Neural cell (in vitro differentiated cells): ENCODE measurements around the gene SIL1.

ENCODE experiments used
- EP300 ChIP-seq: fragments of 450-650 bp; conservative IDR thresholded peaks from 2 replicates; pipeline ENCODE4 v1.6.1; 2014; ENCODE audit warnings: antibody characterized with exemption, mild to moderate bottlenecking, moderate library complexity; ENCODE audit not compliant: poor library complexity, severe bottlenecking
- EZH2 ChIP-seq: fragments of 200-600, 300-800 bp; shearing (Covaris generic), sonication (generic); IDR thresholded peaks from 2 replicates; pipeline ENCODE4 v1.6.1; 2014; ENCODE audit warnings: antibody characterized with exemption, low read length, borderline replicate concordance, mild to moderate bottlenecking; ENCODE audit not compliant: insufficient read depth, poor library complexity, severe bottlenecking
- MXI1 ChIP-seq: fragments of 450-650 bp; conservative IDR thresholded peaks from 2 replicates; pipeline ENCODE4 v1.6.1; 2014; ENCODE audit warnings: antibody characterized with exemption, mild to moderate bottlenecking; ENCODE audit not compliant: poor library complexity, severe bottlenecking
- POLR2AphosphoS5 ChIP-seq: IDR thresholded peaks from 2 replicates; pipeline ENCODE4 v1.6.1; 2012
- RAD21 ChIP-seq: fragments of 450-650 bp; conservative IDR thresholded peaks from 2 replicates; pipeline ENCODE4 v1.6.1; 2014; ENCODE audit warnings: antibody characterized with exemption, mild to moderate bottlenecking, moderate library complexity
- SMC3 ChIP-seq: fragments of 450-650 bp; conservative IDR thresholded peaks from 2 replicates; pipeline ENCODE4 v1.6.1; 2014; ENCODE audit warnings: antibody characterized with exemption, mild to moderate bottlenecking, moderate library complexity; ENCODE audit not compliant: poor library complexity
- TAF1 ChIP-seq: IDR thresholded peaks from 2 replicates; pipeline ENCODE4 v1.6.1; 2012; ENCODE audit warnings: low read depth
- TF ChIP-seq, protein P1 (sequence below): IDR thresholded peaks from 2 replicates; pipeline ENCODE4 v1.6.1; 2012; ENCODE audit warnings: borderline replicate concordance
- TF ChIP-seq, protein P2 (sequence below): fragments of 450-650 bp; IDR thresholded peaks from 2 replicates; pipeline ENCODE4 v1.5.1; 2014; ENCODE audit warnings: antibody characterized with exemption, mild to moderate bottlenecking, moderate library complexity; ENCODE audit not compliant: poor library complexity, severe bottlenecking

DNA sequence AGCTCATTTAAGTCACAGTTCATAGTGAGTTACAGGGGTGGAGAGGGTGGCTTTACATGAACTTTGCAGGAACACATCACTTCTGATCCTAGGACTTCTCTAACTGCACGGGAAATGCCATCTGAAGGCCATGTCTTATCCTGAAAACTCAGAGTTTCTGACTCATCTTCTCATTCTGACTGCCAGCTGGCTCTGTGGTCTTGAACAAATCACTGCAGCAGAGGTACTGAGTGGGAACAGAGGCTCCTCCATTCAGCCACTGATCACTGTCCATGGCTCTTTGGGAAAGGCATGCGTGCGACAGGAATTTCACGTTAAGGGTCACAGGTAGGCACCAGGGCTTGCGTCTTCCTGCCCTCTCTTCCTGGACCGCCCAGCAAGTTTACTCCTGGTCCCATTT, 208.4 kb downstream of the SIL1 start:
- TF ChIP-seq EZH2 (no peak), SMC3 (no peak), MXI1 (no peak), POLR2AphosphoS5 (no peak), TAF1 (no peak), EP300 (no peak), RAD21 (no peak)
- TF ChIP-seq, protein P1, sequence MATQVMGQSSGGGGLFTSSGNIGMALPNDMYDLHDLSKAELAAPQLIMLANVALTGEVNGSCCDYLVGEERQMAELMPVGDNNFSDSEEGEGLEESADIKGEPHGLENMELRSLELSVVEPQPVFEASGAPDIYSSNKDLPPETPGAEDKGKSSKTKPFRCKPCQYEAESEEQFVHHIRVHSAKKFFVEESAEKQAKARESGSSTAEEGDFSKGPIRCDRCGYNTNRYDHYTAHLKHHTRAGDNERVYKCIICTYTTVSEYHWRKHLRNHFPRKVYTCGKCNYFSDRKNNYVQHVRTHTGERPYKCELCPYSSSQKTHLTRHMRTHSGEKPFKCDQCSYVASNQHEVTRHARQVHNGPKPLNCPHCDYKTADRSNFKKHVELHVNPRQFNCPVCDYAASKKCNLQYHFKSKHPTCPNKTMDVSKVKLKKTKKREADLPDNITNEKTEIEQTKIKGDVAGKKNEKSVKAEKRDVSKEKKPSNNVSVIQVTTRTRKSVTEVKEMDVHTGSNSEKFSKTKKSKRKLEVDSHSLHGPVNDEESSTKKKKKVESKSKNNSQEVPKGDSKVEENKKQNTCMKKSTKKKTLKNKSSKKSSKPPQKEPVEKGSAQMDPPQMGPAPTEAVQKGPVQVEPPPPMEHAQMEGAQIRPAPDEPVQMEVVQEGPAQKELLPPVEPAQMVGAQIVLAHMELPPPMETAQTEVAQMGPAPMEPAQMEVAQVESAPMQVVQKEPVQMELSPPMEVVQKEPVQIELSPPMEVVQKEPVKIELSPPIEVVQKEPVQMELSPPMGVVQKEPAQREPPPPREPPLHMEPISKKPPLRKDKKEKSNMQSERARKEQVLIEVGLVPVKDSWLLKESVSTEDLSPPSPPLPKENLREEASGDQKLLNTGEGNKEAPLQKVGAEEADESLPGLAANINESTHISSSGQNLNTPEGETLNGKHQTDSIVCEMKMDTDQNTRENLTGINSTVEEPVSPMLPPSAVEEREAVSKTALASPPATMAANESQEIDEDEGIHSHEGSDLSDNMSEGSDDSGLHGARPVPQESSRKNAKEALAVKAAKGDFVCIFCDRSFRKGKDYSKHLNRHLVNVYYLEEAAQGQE, result no peak
- TF ChIP-seq, protein P2, sequence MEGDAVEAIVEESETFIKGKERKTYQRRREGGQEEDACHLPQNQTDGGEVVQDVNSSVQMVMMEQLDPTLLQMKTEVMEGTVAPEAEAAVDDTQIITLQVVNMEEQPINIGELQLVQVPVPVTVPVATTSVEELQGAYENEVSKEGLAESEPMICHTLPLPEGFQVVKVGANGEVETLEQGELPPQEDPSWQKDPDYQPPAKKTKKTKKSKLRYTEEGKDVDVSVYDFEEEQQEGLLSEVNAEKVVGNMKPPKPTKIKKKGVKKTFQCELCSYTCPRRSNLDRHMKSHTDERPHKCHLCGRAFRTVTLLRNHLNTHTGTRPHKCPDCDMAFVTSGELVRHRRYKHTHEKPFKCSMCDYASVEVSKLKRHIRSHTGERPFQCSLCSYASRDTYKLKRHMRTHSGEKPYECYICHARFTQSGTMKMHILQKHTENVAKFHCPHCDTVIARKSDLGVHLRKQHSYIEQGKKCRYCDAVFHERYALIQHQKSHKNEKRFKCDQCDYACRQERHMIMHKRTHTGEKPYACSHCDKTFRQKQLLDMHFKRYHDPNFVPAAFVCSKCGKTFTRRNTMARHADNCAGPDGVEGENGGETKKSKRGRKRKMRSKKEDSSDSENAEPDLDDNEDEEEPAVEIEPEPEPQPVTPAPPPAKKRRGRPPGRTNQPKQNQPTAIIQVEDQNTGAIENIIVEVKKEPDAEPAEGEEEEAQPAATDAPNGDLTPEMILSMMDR, result no peak
